NCI-H2196 treated with DMSO at 0.1 percent for 48 hours (cell line): Measurements from ENCODE around the gene CCDC146.
A peak's percentile ranks its signal among the peaks of the same experiment; 100 is the strongest.
"Not testable (repeated sequence)": the region's sequence is repeated elsewhere in the genome, so short reads cannot be mapped to it uniquely, and the experiment has no call there.

ENCODE experiments used
- DNase-seq: peaks from one replicate; lab custom pipeline; 2025; ENCODE audit not compliant: unreplicated experiment; lab: John Stamatoyannopoulos, UW

Gene CCDC146, protein sequence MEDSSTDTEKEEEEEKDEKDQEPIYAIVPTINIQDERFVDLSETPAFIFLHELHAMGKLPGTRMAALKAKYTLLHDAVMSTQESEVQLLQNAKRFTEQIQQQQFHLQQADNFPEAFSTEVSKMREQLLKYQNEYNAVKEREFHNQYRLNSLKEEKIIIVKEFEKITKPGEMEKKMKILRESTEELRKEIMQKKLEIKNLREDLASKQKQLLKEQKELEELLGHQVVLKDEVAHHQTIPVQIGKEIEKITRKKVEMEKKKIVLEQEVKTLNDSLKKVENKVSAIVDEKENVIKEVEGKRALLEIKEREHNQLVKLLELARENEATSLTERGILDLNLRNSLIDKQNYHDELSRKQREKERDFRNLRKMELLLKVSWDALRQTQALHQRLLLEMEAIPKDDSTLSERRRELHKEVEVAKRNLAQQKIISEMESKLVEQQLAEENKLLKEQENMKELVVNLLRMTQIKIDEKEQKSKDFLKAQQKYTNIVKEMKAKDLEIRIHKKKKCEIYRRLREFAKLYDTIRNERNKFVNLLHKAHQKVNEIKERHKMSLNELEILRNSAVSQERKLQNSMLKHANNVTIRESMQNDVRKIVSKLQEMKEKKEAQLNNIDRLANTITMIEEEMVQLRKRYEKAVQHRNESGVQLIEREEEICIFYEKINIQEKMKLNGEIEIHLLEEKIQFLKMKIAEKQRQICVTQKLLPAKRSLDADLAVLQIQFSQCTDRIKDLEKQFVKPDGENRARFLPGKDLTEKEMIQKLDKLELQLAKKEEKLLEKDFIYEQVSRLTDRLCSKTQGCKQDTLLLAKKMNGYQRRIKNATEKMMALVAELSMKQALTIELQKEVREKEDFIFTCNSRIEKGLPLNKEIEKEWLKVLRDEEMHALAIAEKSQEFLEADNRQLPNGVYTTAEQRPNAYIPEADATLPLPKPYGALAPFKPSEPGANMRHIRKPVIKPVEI

DNA sequence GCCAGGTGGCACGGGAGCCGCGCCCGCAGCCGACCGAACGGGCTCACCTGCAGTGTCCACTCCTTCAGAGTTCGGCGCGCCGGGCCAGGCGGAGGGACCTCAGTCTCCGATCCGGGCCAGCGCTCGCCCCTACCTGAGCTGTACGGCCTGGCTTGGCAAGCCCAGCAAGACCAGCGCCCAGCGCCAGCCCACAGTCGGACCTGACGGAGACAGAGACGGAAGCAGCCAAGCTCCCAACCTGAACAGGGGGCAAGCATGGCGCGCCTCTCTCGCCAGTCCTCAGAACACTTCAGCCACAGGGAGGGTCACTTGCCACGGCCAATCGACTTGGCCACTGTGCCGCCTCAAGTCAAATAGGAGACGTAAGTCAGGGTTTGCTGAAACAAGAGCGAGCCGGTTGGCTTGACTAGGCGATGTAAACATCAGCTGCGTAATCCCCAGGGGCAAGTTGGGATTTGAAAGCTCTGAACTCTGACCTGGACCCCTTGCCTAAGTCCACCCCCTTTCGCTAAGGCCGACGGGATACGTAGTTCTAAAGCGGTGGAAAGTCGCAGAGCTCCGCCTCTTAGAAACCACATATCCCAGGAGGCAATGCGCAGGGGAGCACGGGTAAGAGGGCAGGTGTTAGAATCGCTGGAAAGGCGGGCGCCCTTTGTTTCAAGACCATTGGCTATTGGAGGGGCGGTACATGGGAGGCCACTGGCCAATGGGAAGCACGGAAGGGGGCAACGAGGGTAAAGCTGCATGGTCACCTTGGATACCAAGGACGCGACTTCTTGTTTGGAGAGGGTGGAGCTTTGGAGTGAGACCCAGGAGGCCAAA, at the start of gene CCDC146:
TSS of gene CCDC146 (plus strand) at position 756 of the 822 bp plus-strand sequence. CDS start 45,054 bp downstream, outside the sequence.
- DNase-seq: peak; percentile 99

DNA sequence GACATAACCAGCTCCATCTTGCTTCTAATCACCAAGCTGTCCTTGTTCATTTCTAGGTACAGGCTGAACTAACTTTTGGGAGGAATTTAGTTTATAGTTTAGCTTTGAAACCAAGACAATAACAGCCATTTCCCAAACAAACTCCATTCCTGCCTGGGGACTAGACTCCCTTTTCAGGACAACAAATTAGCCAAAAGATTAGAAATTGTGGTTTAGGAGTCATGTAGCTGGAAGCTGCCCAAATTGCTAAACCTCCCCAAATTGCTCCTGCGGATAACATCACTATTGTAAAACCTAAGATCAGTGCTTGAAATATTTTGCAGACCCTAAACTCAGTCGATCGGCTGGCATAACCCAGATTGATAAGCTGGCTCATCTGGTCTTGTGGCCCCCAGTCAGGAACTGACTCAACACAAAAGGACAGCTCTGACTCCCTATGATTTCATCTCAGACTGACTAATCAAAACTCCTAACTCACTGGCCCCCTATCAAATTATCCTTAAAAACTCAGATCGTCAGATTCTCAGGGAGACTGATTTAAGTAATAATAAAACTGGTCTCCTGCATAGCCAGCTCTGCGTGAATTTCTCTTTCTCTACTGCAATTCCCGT, 47.5 kb upstream of the CCDC146 start:
- DNase-seq: not testable (repeated sequence)

DNA sequence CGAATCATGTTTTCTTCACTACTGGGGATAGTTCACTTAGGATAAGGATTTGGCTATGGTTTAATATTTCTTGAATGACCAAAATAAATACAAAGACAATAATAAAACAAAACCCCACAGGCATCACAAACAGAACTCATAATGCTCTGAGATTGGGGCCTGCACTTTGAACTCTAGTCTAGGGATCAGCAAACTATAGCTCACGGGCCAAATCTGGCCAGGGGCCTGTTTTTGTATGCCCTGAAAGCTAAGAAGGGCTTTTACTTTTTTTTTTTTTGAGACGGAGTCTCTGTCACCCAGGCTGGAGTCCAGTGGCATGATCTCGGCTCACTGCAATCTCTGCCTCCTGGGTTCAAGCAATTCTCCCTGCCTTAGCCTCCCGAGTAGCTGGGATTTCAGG, 45.4 kb upstream of the CCDC146 start:
- not testable (repeated sequence) for DNase-seq

DNA sequence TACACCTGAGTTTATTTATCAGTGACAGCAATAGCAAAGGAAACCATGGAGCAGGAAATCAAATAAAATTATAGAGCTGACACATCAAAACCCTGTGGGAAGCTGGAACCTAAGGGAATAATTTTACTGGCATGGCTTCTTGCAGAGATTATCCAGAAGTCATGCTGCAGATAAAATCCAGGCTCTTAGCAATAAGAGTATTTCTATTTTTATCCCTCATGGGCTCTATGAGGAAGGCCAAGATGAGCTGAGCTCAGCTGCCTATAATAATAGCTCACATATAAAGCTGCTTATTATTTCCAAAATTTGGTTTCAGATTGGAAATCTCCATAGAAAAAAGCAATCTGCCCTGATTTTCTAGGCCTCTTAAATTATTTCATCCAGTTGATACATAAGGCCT, 43.3 kb upstream of the CCDC146 start:
- not testable (repeated sequence) for DNase-seq

DNA sequence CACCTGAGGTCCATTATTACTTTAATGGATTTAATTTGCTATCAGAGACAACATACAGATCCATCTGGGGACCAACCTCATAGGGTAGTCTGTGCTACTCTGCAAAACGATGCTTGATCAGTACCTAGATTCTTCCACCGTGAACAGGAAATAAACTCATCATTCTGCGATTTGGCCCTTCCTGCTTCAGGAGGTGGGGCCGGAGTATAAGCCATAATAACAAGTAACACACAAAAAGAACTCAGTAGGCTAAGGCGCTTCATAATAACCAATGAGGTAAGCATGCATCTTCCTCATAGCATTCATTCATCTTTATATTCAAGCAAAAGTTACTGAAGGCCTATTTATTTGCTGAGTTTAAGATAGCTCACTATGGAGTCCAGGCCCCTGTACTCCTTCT, 42.8 kb upstream of the CCDC146 start:
- not testable (repeated sequence) for DNase-seq

DNA sequence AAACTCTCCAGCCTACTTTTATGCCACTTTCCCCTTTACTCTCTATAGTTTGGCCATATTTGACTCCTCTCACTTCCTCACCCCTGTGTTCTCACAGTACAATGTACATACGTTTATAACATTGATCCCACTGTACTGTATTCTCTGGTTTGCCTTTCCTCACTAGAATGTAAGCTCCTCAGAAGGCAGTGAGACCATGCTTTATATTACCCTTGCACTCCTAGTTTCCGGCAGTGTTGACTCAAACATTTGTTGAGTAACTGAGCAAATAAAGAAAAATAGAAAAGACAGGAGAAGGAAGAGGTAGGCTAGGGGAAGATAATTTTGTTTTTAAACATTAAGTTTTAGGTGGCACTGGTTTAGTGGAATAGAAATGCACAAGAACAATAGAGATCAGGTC, 42.2 kb upstream of the CCDC146 start:
- DNase-seq: not testable (repeated sequence)

DNA sequence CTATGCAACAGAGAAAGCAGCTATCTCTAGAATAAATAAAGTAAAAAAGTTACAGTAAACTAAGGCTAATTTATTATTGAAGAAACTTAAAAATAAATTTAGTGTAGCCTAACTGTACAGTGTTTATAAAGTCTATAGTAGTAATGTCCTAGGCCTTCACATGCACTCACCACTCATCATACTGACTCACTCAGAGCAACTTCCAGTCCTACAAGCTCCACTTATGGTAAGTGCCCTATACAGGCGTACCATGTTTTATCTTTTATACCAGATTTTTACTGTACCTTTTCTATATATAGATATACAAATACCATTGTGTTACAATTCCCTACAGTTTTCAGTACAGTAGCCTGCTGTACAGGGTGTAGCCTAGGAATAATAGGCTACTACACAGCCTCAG, 40.2 kb upstream of the CCDC146 start:
- not testable (repeated sequence) for DNase-seq

DNA sequence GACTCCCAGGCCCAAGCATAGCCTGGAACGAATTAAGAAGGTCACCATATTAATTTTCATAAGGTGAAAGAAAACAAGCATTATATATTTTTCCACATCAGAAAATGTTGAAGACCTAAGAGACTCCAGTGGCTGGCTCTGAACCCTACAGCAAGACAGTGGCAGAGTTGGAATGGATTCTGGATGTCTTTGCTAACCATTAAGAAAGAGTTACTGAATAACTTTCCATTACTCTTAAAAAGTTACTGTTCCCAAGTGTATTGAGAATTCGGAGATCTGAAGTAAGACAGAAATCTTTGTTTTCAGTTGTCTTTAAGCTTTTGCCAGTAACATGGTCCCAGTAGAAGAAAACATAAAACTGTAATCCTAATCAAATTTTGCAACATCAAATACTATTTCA, 30.1 kb upstream of the CCDC146 start:
- DNase-seq: not testable (repeated sequence)

DNA sequence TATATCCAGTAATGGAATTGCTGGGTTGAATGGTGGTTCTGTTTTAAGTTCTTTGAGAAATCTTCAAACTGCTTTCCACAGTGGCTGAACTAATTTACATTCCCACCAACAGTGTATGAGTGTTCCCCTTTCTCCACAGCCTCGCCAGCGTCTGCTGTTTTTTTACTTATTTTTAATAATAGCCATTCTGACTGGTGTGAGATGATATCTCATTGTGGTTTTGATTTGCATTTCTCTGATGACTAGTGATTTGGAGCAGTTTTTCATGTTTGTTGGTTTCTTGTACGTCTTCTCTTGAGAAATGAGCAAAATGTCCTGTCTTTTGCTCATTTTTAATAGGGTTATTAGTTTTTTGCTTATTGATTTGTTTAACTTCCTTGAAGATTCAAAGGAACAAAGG, 21.9 kb upstream of the CCDC146 start:
- not testable (repeated sequence) for DNase-seq

DNA sequence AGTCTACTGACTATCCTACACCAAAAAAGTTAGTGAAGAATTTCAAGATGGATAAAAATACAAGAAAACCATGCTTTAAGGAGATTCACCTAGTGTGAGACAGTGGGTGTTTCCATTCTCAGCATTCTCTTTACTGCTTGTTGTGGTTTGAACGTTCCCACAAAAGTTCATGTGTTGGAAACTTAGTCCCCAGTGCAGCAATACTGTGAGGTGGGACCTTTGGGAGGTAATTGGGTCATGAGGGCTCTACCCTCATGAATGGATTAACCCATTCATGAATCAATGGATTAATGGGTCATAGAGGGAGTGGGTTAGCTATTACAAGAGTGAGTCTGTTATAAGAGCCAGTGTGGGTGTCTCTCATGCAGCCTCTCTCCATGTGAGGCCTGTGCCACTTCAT, 21.2 kb upstream of the CCDC146 start:
- not testable (repeated sequence) for DNase-seq

DNA sequence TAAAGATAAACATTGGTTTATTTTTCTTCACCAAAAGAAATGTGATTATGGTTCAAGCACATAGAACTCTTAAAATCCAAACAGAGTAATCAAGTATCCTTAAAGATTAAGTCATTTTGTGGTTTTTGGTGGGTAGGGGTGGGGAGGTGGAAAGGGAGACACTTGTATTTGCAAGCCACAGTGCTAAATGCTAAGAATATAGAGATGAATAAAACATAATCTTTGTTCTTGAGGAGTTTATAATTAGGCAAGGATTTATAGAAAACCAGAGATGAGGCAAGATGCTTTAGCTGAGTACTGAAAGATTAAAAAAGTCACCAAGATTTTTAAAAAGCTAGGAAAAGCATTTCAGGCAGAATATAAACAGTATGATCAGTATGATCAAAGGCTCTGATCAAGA, 19.7 kb upstream of the CCDC146 start:
- DNase-seq: not testable (repeated sequence)

DNA sequence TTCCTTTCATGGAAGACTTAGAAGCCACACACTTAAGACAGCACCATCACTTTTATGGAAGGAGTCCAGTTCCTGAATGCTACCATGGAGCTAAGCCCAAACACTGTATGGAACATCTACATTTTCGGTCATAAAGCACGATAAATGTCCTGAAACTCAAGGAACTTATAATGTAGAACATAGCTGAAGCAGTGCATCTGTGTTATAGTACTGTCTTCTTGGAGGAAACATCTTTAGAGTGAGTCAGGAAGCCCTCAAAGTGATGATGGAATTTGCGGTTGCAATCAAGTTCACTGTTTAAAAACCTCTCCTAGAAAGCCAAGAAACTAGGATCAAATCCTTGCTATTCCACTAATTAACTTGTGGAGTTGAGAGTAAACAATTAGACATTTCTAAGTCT, 16.5 kb upstream of the CCDC146 start:
- not testable (repeated sequence) for DNase-seq

DNA sequence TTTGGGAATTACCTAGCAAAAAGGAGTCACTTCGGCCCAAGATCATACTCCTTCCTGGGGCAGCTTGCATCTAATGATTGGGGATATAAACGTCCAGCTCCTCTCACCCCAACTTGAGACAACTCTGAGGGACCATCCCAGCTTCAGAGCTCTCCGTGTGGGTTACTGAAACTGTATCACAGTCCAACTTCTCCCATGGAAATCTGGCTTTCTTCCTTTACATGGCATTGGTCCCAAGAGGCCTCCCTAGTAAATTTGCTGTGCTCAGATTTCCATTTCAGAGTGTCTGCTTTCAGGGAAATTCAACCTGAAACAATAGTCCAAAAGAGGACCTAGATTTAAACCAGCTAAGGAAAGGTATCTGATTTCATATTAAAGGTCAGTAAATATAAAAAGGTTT, 14.8 kb upstream of the CCDC146 start:
- DNase-seq: not testable (repeated sequence)

DNA sequence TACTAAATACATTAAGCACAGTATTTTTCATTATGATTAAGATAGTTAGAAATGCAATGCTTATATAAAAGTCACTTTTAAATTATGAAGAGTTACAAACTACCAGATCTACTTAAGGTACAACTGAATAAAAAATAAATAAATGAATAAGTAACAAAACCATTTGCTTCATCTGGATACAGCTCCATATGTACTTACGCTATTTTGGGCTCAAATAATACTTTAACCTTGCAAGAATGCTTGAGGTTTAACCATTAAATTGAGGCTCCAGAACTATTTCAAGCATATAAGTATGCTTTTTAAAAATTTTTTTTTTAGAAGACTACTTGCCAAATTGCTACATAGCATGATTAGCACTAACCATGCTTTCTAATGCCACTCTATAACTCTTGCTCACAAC, 14.1 kb upstream of the CCDC146 start:
- DNase-seq: not testable (repeated sequence)

DNA sequence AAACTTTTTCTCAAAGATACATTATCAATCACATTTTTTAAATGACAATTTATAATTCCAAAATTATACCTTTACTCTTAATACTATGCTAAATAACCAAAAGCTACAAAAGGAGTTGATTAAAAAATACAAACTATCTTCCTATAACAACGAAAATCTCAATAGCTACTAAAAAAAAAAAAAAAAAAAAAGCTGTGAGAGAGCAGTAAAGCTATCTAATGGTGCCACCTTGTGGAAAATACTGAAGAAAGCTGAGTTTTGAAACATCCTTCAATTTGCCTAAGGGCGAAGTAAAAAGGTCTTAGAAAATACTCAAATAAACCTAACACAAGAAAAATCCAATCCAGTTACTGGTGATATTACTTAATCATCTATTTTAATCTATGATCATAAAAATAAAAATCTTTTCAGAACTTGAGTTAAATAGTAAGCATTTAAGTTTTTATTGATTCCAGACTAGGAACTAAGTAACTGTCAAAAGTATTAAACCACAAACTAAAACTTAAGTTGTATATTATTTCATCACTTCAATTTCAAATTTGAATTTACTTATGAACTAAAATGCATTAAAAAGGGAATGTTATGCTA, 9.6 kb upstream of the CCDC146 start:
- not testable (repeated sequence) for DNase-seq

DNA sequence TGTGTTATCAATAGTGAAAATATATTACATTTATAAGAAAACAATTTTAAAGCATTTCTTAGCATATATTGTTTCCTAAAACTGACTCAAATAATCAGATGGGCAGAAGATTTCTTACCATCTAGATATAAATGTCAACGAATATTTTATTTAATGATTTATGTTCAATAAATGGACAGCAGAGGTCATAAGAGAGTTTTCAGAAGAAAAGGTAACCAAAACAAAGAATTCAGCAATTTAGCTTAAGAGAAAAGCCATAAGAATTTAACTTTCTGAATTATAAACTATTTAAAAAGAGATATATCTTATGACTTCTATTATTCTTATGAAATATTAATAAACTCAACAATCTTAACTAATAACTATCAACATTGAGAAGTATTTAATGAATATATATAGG, 3.1 kb downstream of the CCDC146 start:
- not testable (repeated sequence) for DNase-seq

DNA sequence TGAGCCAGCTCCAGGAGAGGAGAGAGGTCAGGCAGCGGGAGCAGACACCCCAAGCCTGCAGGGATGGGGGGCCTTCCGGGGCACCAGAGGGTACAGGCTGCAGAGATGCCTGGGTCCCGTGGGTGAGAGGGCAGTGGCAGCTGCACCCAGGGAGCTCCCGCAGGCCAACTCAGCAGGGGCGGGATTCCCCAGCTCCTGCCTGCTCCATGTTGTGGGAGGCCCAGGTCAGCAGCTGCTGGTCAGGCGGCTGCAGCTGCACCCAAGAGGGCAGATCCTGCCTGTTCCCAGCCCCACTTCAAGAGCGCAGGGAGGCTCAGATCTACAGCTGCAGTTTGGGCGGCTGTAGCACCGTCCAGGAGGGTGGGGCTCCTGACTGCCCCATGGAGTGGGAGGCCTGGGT, 4.6 kb downstream of the CCDC146 start:
- DNase-seq: not testable (repeated sequence)

DNA sequence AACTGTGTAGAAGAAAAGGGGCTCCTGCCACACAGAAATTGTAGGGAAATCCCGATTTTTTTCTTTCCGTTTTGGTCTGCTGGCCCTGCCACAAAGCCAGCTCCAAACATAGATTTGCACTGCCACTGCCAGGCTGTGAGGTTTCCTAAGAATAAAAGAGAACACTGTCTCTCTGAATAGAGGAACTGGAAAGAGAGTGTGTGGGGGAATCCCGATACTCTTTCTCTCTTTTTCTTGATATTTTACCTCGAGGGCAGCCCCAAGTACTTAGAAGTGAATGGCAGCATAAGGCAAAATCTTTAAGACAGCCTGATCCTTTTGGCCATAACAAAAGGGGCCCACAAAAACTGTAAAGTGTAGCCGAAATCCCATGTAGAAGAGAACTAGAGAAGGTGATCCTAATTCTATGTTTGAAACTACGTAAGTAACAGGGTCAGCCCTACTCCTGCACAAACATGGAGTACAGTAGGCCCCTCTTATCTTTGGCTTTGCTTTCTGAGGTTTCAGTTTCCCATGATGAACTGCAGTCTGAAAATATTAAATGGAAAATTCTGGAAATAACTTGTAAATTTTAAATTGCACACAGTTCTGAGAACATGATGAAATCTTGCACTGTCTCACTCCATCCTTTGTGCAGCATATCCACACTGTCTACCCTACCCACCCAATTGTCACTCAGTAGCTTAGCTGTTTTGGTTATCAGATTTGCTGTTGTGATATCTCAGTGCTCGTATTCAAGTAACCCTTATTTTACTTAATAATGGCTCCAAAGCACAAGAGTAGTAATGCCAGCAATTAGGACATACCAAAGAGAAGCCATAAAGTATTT, 6.4 kb downstream of the CCDC146 start:
- not testable (repeated sequence) for DNase-seq

DNA sequence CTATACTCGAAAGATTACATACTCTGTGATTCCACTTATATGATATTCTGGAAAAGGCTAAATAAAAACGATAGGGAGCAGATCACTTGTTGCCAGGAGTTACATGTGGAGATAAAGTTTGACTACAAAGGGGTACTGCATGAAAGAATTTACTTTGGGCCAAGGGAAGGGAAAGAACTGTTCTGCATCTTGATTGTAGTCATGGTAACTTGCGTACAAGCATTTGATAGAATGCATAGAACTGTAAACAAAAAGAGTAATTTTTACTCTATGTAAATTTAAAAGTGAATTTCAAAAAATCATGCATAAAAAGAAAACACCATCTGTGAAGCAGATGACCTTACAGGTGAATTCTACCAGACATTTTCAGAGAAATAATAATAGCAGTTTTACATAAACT, 9.4 kb downstream of the CCDC146 start:
- not testable (repeated sequence) for DNase-seq
